PC-9 (cell line): Measurements from ENCODE around the gene GDPD3.

Experiments
- CTCF ChIP-seq: fragments of 200-600 bp; sonication (generic); conservative IDR thresholded peaks from 2 replicates; pipeline ENCODE4 v1.6.1; 2017; ENCODE audit warnings: mixed run types, antibody characterized with exemption, mild to moderate bottlenecking, moderate library complexity
- EZH2 ChIP-seq: fragments of 200-600 bp; sonication (generic); IDR thresholded peaks from 2 replicates; pipeline ENCODE4 v1.8.0; 2017; ENCODE audit warnings: antibody characterized with exemption, low read depth

- TF ChIP-seq CTCF (no peak), EZH2 (no peak)
Observed at GRCh38 chr16:30079480-30079879, 33.9 kb downstream of the GDPD3 start.
